ENCODE data around the gene C16orf74.

C16orf74 gene

DNA sequence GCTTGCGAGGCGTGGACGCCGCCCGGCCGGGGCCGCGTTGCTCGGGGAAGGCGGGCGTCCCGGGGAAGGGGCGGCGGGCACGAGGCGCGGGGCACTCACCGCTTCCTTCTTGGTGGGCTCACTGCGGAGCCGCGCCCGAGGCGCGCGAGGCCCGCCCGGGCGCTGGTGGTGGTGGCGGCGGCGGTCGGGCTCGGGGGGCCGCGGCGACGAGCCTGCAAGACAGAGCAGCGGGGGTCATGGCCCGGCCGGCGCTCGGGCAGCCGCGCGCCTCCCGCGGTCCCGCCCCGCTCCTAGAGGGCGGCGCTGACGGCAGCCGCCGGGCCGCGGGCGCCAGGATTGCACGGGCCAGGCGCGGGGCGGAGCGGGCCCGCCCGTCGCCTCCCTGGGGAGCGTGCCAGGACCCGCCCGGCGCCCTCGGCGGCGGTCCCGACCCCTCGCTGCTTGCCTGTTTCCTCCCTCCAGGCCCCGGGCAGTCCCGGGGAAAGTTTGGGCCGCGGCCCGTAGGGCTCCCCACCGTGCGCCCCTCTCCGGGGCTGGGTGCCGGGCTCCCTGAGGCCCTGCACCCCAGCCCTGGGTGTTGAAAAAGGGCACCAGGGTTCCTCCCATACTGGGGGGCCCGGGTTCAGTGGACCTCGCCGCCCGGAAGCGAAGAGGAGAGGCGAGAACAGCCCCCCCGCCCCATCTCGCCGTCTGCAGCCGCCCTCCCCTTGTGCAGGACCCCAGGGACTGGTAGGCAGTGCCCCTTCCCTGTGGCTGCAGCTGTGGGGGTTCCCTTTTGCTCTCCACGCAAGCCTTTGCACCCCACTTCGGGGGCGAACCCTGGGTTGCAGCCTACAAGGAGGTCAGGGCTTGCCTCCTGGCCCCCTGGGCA is at the start of gene C16orf74:
C16orf74 (minus strand) TSS at position 270 of the 871 bp plus-strand sequence. CDS start 15,879 bp downstream, outside the sequence.
- H3K9ac ChIP-seq (ENCODE audit: low read depth, low read length) = no peak within 1 kb of the TSS
- H3K36me3 ChIP-seq (ENCODE audit: control insufficient read depth, insufficient read depth, low read length) = no peaks in the 10 kb centered on the region
- H3K27me3 ChIP-seq (ENCODE audit: control insufficient read depth, insufficient read depth, low read length) = peaks cover 8% of the 10 kb centered on the region
- H3K4me3 ChIP-seq (ENCODE audit: low read depth, low read length) = peak within 1 kb of the TSS; percentile 60
- peaks cover 27% of the 10 kb centered on the region for H3K4me1 ChIP-seq (ENCODE audit: control insufficient read depth, insufficient read depth, low read length)
- H3K9me3 ChIP-seq (ENCODE audit: control insufficient read depth, insufficient read depth, low read length) = no peaks in the 10 kb centered on the region

DNA sequence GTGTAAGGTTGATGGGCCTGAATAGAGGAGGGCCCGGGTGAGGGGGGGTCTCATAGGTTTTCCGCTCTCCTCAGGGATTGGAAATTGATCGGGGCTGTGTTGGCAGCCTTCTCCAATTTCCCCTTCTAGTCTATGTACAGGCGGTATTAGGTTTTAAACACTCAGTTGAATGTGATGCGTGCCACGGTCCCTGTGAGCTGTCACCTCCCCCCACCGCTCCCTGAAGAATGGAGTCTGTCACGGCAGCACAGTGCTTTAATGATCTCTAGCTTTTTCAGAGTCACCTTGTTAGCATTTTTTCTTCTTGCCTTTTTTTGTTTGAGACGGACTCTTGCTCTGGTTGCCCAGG is 49.4 kb upstream of the C16orf74 start:
- Histone ChIP-seq H3K4me1 (ENCODE audit: control insufficient read depth, insufficient read depth, low read length) (peaks cover 3% of the 10 kb centered on the region), H3K9ac (ENCODE audit: low read depth, low read length) (peak overlapping the region; percentile 73), H3K27me3 (ENCODE audit: control insufficient read depth, insufficient read depth, low read length) (no peaks in the 10 kb centered on the region), H3K4me3 (ENCODE audit: low read depth, low read length) (peak overlapping the region; percentile 97), H3K36me3 (ENCODE audit: control insufficient read depth, insufficient read depth, low read length) (peaks cover 38% of the 10 kb centered on the region), H3K9me3 (ENCODE audit: control insufficient read depth, insufficient read depth, low read length) (no peaks in the 10 kb centered on the region)

DNA sequence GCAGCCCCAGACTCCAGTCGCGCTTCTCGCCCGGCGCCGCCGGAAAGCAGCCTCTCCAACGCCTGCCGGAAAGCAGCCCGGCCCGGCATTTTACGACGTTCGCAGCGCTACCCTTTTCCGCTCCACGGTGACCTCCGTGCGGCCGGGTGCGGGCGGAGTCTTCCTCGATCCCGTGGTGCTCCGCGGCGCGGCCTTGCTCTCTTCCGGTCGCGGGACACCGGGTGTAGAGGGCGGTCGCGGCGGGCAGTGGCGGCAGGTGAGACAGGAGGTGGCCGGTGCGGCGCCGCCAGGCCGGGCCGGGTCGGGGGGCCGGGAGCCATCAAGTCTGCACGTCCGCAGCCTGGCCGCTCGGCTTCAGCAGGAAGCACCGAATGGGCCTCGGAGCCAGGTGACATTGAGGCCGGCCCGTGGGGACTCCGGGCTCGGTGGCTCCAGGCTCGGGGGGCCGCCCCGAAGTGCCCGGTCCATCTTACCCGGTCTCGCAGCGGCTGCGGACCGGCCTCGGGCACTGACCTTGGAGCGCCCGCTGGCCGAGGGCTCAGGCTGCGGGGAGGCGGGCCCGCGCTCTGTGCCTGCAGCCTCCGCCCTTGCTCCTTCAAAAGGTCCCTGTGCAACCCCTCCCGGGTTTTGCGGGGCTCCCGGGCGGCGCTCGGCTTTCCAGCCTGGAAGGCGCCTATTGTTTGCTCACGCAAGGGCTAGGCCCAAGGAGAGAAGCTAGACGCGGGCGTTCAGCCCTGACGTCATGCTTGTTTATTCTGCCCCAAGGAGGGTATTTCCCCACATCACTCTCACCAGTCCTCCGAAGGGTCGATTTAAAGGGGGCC is 48.8 kb upstream of the C16orf74 start, which contains the start of the genes COX4I1 and EMC8:
COX4I1 (plus strand) TSS at position 199 of the 824 bp plus-strand sequence. CDS start 1,511 bp downstream, outside the sequence.
EMC8 (minus strand) TSS at position 48 of the 824 bp plus-strand sequence. CDS start 249 bp downstream, outside the sequence.
- H3K4me3 ChIP-seq (ENCODE audit: low read depth, low read length) = peak within 1 kb of the TSS; percentile 97
- H3K4me1 ChIP-seq (ENCODE audit: control insufficient read depth, insufficient read depth, low read length) = peaks cover 3% of the 10 kb centered on the region
- H3K36me3 ChIP-seq (ENCODE audit: control insufficient read depth, insufficient read depth, low read length) = peaks cover 34% of the 10 kb centered on the region
- H3K9me3 ChIP-seq (ENCODE audit: control insufficient read depth, insufficient read depth, low read length) = no peaks in the 10 kb centered on the region
- no peaks in the 10 kb centered on the region for H3K27me3 ChIP-seq (ENCODE audit: control insufficient read depth, insufficient read depth, low read length)
- H3K9ac ChIP-seq (ENCODE audit: low read depth, low read length) = peak within 1 kb of the TSS; percentile 91

DNA sequence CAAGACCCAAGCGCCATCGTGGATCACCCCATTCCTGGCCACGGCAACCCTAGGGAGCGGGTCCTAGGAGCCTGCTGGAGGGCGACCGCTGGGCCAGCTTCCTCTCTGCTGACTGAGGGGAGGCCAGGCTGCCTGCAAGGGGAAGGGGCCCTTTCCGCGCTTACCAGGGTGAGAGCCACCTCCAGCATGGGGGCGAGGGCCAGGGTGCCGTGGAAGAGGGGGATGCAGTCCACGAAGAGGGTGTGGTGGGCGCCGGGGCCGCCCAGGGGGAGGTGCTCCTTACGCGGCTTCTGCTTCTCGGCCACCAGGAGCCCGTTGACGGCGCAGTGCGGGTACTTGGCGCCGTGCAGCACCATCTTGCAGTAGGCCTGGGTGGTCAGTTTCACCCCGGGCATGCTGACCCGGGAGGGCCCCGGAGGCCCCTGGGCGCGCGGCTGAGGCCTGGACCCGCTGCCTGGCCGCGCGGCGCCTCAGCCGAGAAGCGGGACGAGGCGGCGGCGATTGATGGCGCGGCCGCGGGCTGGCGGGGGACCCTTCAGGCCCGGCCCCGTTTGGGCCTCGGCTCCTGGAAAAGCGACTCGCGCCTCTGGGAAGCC is 48.1 kb upstream of the C16orf74 start:
- no peaks in the 10 kb centered on the region for H3K9me3 ChIP-seq (ENCODE audit: control insufficient read depth, insufficient read depth, low read length)
- no peaks in the 10 kb centered on the region for H3K27me3 ChIP-seq (ENCODE audit: control insufficient read depth, insufficient read depth, low read length)
- peaks cover 32% of the 10 kb centered on the region for H3K36me3 ChIP-seq (ENCODE audit: control insufficient read depth, insufficient read depth, low read length)
- H3K4me3 ChIP-seq (ENCODE audit: low read depth, low read length) = peak overlapping the region; percentile 97
- peak overlapping the region; percentile 91 for H3K9ac ChIP-seq (ENCODE audit: low read depth, low read length)
- peaks cover 3% of the 10 kb centered on the region for H3K4me1 ChIP-seq (ENCODE audit: control insufficient read depth, insufficient read depth, low read length)

DNA sequence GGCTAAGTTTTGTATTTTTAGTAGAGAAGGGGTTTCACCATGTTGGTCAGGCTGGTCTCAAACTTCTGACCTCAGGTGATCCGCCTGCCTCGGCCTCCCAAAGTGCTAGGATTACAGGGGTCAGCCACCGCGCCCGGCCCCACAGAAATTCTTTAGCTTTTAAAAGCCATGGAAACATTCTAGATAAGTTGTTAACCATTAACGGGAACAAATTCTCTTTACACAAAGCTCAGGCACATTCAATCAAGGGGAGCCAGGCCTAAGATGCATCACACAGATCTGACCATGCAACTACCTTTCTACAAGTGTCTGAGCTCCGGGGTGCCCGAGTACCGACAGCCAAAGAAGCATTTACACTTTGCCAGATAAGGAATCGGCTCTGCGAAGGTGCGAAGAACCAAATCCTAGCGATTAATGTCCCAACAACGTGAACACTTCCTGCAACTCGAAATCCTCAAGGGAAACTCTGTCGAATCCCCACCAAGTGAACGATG is 47.4 kb upstream of the C16orf74 start:
- H3K4me1 ChIP-seq (ENCODE audit: control insufficient read depth, insufficient read depth, low read length) = peaks cover 3% of the 10 kb centered on the region
- H3K36me3 ChIP-seq (ENCODE audit: control insufficient read depth, insufficient read depth, low read length) = peaks cover 28% of the 10 kb centered on the region
- H3K9me3 ChIP-seq (ENCODE audit: control insufficient read depth, insufficient read depth, low read length) = no peaks in the 10 kb centered on the region
- no peaks in the 10 kb centered on the region for H3K27me3 ChIP-seq (ENCODE audit: control insufficient read depth, insufficient read depth, low read length)
- H3K4me3 ChIP-seq (ENCODE audit: low read depth, low read length) = peak overlapping the region; percentile 97
- peak overlapping the region; percentile 91 for H3K9ac ChIP-seq (ENCODE audit: low read depth, low read length)

DNA sequence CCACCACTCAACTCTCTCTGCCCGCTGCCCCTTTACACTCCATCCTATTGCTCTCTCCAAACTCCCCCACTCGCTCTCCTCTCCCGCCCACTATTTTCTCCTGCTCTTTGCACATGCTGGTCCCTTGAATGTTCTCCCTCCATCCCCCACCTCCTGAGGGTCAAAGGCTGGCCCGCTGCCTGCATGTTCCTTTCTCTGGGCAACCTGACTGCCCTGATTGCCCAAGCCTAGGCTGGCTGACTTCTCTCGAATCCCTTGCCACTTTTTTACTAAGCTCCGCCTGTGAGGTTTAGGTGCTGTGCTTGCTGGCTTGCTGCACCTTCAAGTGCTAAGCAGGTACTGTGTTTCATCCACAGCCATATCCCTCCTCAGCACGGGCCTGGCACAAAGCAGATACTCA is 45.7 kb upstream of the C16orf74 start:
- Histone ChIP-seq H3K9ac (ENCODE audit: low read depth, low read length) (no peak overlapping the region), H3K4me3 (ENCODE audit: low read depth, low read length) (no peak overlapping the region), H3K27me3 (ENCODE audit: control insufficient read depth, insufficient read depth, low read length) (no peaks in the 10 kb centered on the region), H3K4me1 (ENCODE audit: control insufficient read depth, insufficient read depth, low read length) (peaks cover 3% of the 10 kb centered on the region), H3K36me3 (ENCODE audit: control insufficient read depth, insufficient read depth, low read length) (peaks cover 20% of the 10 kb centered on the region), H3K9me3 (ENCODE audit: control insufficient read depth, insufficient read depth, low read length) (no peaks in the 10 kb centered on the region)

DNA sequence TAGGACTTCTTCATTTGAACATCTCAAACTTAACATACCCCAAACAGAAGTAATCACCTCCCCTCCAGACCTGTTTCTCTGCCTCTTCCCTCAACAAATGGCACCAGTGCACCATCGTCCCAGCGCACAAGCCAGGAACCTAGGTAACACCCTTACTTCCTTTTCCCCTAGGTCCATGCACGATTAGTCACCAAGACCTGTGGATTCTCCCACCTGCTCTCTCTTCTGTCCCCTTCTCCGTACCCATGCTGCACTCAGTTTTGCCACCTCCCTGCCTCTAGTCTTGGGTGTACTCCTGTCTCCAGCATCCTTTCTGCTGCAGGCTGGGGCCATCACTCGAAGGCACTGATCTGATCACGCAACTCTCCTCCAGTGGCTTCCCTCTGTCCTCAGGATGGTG is 45.3 kb upstream of the C16orf74 start:
- peaks cover 18% of the 10 kb centered on the region for H3K36me3 ChIP-seq (ENCODE audit: control insufficient read depth, insufficient read depth, low read length)
- no peak overlapping the region for H3K4me3 ChIP-seq (ENCODE audit: low read depth, low read length)
- no peaks in the 10 kb centered on the region for H3K9me3 ChIP-seq (ENCODE audit: control insufficient read depth, insufficient read depth, low read length)
- H3K4me1 ChIP-seq (ENCODE audit: control insufficient read depth, insufficient read depth, low read length) = peaks cover 3% of the 10 kb centered on the region
- no peak overlapping the region for H3K9ac ChIP-seq (ENCODE audit: low read depth, low read length)
- no peaks in the 10 kb centered on the region for H3K27me3 ChIP-seq (ENCODE audit: control insufficient read depth, insufficient read depth, low read length)

DNA sequence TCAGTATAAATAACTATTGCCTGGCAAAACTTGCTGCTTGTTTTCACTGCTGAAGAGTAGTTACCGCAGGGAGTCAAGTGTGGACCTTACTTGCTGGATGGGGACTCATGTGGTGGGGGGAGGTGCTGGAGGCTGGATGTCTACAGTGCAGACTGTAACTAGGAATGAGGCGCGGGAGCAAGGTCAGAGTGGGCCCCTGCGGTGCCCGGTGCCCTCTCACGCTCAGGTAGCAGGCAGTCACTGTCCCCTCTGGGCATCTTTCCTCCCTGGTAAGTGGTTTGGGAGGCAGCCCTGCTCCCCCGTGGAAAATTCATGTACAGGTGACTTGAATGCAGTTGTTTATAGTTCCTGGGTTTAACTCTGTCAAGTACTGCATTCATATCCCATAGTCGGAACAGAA is 43.8 kb upstream of the C16orf74 start:
- peaks cover 18% of the 10 kb centered on the region for H3K36me3 ChIP-seq (ENCODE audit: control insufficient read depth, insufficient read depth, low read length)

DNA sequence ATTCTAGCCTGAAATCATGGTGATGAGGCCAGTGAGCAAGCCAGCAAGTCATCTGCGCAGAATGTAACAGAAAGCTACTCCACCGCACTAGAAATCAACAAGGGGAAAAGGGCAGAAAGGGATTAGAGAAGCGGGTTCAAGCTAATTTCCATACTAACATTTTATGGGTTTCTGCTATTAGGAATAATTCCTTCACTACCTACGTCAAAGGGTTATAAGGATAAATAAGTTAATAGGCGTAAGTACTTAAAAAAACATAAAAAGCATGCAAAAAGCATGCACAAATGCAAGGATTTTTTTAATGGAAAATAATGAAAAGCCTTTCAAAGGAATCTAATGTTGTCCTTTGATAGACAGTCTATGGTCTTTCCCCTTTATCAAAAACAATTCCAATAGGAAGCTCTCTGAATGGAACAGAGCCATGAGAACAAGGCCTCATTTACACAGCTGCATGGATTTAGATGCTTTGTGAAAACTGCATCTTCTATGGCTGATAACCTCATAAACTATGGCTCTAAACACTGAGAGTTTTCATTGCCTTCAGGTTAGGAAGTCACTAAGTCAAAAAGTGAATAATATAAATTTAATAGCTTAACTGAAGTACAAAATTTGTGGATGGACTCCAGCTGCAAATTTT is 42.9 kb upstream of the C16orf74 start:
- Histone ChIP-seq H3K9me3 (ENCODE audit: control insufficient read depth, insufficient read depth, low read length) (no peaks in the 10 kb centered on the region), H3K36me3 (ENCODE audit: control insufficient read depth, insufficient read depth, low read length) (peaks cover 18% of the 10 kb centered on the region), H3K27me3 (ENCODE audit: control insufficient read depth, insufficient read depth, low read length) (no peaks in the 10 kb centered on the region), H3K4me3 (ENCODE audit: low read depth, low read length) (no peak overlapping the region), H3K4me1 (ENCODE audit: control insufficient read depth, insufficient read depth, low read length) (peaks cover 3% of the 10 kb centered on the region), H3K9ac (ENCODE audit: low read depth, low read length) (no peak overlapping the region)

More for the DNA sequence above, 43.8 kb upstream of the C16orf74 start:
- Histone ChIP-seq H3K4me1 (ENCODE audit: control insufficient read depth, insufficient read depth, low read length) (peaks cover 3% of the 10 kb centered on the region), H3K9me3 (ENCODE audit: control insufficient read depth, insufficient read depth, low read length) (no peaks in the 10 kb centered on the region), H3K9ac (ENCODE audit: low read depth, low read length) (no peak overlapping the region), H3K4me3 (ENCODE audit: low read depth, low read length) (no peak overlapping the region), H3K27me3 (ENCODE audit: control insufficient read depth, insufficient read depth, low read length) (no peaks in the 10 kb centered on the region)

DNA sequence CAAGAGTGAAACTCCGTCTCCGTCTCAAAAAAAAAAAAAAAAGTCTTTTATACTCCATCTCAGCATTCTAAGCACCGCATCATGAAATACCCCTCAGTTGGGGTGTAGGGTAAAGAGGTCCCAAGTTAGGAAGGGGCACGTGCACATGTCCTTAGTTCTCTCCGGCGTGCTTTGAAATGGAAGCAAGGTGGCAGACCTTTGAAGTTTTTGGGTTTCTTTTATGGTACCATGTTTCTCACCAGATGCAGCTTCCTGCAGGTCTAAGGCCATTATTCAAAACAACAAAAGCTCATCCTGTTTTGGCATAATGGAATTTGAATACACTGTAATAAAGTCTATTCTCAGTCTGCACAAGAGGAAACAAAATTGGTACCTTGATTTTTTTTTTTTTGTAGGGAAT is 38.9 kb upstream of the C16orf74 start:
- no peaks in the 10 kb centered on the region for H3K9me3 ChIP-seq (ENCODE audit: control insufficient read depth, insufficient read depth, low read length)
- H3K4me1 ChIP-seq (ENCODE audit: control insufficient read depth, insufficient read depth, low read length) = no peaks in the 10 kb centered on the region
- no peak overlapping the region for H3K4me3 ChIP-seq (ENCODE audit: low read depth, low read length)
- peaks cover 34% of the 10 kb centered on the region for H3K36me3 ChIP-seq (ENCODE audit: control insufficient read depth, insufficient read depth, low read length)
- no peaks in the 10 kb centered on the region for H3K27me3 ChIP-seq (ENCODE audit: control insufficient read depth, insufficient read depth, low read length)
- no peak overlapping the region for H3K9ac ChIP-seq (ENCODE audit: low read depth, low read length)

DNA sequence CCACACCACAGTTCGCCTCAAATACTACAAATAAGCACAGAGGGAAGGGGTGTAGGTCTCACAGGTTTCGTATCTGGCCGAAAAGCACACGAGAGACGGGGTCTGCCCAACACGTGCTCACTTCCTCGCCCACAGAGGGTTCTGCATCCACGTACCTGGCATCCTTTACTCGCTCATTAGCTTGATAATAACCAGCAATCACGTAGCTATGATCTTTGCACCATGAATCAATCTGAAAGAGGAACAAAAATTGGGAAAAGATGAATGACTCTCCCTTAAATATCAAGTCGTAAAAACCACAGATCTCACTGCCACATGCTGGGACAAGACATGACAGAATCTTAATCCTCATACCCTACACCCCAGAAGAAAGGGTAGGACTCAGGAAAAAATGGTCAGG is 37.9 kb upstream of the C16orf74 start:
- H3K4me1 ChIP-seq (ENCODE audit: control insufficient read depth, insufficient read depth, low read length) = no peaks in the 10 kb centered on the region
- peaks cover 32% of the 10 kb centered on the region for H3K36me3 ChIP-seq (ENCODE audit: control insufficient read depth, insufficient read depth, low read length)
- no peaks in the 10 kb centered on the region for H3K27me3 ChIP-seq (ENCODE audit: control insufficient read depth, insufficient read depth, low read length)
- H3K4me3 ChIP-seq (ENCODE audit: low read depth, low read length) = no peak overlapping the region
- no peak overlapping the region for H3K9ac ChIP-seq (ENCODE audit: low read depth, low read length)
- H3K9me3 ChIP-seq (ENCODE audit: control insufficient read depth, insufficient read depth, low read length) = no peaks in the 10 kb centered on the region

Data from iPS-15b (cell line).